GM19438 (cell line): ENCODE data around the gene SYT3.
"Not testable (repeated sequence)": the region's sequence is repeated elsewhere in the genome, so short reads cannot be mapped to it uniquely, and the experiment has no call there.

ENCODE experiments used
- ATAC-seq: cut with Tn5 transposase; IDR thresholded peaks from one replicate; pipeline ENCODE4 v1.9.1; 2021; ENCODE audit warnings: low read depth; ENCODE audit not compliant: unreplicated experiment

Gene SYT3

GRCh38 chr19:50606059-50606836, 33.4 kb downstream of the SYT3 start:
- not testable (repeated sequence) for ATAC-seq

GRCh38 chr19:50604264-50605073, 35.2 kb downstream of the SYT3 start:
- ATAC-seq: not testable (repeated sequence)

- ATAC-seq: no peak
Measured at GRCh38 chr19:50602935-50603334, 36.7 kb downstream of the SYT3 start.

GRCh38 chr19:50602496-50602895, 37.2 kb downstream of the SYT3 start:
- ATAC-seq: no peak

- no peak for ATAC-seq
Measured at GRCh38 chr19:50602089-50602422, 37.6 kb downstream of the SYT3 start.

- ATAC-seq: no peak
Measured at GRCh38 chr19:50601407-50602088, 38.1 kb downstream of the SYT3 start.

- no peak for ATAC-seq
Measured at GRCh38 chr19:50599427-50599826, 40.3 kb downstream of the SYT3 start.

- ATAC-seq: no peak
Measured at GRCh38 chr19:50590191-50590590, 49.5 kb downstream of the SYT3 start.

GRCh38 chr19:50581795-50582660, 57.7 kb downstream of the SYT3 start:
- not testable (repeated sequence) for ATAC-seq

GRCh38 chr19:50580970-50581634, 58.6 kb downstream of the SYT3 start:
- no peak for ATAC-seq

- ATAC-seq: no peak
Measured at GRCh38 chr19:50580240-50580639, 59.4 kb downstream of the SYT3 start.

- ATAC-seq: not testable (repeated sequence)
Measured at GRCh38 chr19:50576769-50577168, 62.9 kb downstream of the SYT3 start.

GRCh38 chr19:50573741-50574461, 65.8 kb downstream of the SYT3 start:
- no peak for ATAC-seq
